HK-2 (cell line): ENCODE results near the gene CTDNEP1.
"Not testable (repeated sequence)": the region's sequence is repeated elsewhere in the genome, so short reads cannot be mapped to it uniquely, and the experiment has no call there.

Experiments
- DNase-seq: peaks from one replicate; pipeline ENCODE4 v3.0.0-alpha.2; 2018; ENCODE audit not compliant: unreplicated experiment

The CTDNEP1 gene

DNA sequence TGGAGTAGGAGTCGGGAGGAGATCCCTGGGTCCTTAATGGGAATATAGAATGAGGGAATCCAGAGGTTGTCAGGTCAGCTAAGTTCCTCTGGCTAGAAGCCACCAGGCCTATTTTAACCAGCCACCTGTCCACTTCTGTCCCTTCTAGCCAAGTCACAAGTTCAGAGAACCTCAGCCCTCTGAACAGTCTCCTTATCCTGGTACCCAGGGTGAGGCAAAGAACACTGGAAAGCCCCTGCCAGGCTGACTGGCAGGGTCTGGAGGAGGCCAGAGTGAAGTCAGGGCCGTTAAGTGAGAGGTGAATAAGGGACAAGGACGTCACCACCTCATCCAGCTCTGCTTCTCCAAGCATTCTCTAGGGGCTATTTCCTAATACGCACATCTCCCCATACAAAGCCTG, 2.7 kb downstream of the CTDNEP1 start:
- DNase-seq: no peak

DNA sequence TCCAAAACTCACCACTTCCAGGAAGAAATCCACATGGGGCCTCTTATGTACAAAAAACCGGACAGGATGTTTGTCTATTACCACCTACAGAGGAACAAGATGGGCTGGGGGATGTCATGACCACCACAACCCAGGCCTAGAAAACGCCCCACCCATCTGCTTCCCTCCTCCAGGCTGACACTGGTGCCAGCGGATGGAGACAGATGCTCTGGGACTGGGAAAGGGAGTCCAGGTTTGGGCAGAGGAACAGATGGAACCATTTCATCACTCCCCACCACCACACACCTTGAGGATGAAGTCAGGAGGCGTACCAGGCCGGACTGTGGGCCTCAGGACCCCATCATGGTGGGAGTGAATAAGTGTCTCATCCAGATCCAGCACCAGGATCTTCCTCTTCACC, 4.8 kb downstream of the CTDNEP1 start:
- no peak for DNase-seq

- DNase-seq: not testable (repeated sequence)
Measured at GRCh38 chr17:7243838-7244237, 7.7 kb downstream of the CTDNEP1 start.

DNA sequence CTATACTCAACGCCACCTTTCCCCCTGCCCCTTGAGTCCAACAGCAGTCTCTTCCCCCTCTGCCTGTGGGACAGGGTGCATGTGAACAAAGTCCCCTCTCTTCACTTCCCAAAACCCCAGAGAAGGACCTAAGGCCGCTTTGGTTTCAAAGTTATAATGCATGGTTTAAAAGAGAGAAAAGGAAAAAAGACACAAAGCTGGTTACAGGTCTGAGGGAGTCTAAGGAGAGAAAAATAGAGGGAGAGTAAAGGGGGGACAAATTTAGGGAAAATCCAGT, 8.1 kb downstream of the CTDNEP1 start:
- DNase-seq: no peak

DNA sequence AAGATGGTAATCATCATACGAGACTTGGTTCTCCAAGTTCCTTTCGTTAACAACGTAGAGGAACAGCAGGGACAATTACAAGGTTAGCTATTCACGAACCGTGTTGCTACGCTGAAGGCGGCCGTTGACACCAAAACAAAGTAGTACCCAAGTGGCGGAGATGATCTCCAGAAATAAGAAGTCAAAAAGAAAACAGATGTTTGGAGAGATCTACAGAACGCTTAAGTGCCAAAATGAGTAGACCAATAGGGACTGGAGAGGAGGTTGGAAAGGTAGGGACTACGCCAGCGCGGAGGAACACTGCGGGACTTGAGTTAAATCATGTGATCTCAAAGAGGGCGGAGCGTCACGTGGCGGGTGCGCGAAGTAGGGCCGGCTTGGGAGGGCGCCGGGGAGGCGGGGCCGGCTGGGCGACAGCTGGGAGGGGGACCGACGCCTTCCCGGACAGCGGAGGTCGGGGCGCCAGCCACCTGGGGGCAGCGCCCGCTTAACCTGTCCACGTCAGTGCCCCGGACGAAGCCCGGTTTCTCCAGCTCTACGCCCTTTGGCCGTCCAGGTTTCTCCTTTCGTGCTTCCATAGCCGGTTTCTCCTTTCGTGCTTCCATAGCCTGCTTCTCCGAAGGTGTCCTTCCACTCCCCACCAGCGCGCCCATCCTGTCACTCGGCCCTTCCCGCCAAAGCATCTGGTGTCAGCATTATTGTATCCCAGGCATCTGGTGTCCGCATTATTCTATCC, 8.6 kb downstream of the CTDNEP1 start:
- DNase-seq: peak; percentile 91

GRCh38 chr17:7241783-7242716, 9.5 kb downstream of the CTDNEP1 start, which contains the start of gene GABARAP:
Gene GABARAP, minus strand, starts transcription at chr17:7242449. Its CDS starts 119 bp downstream, at chr17:7242330.
- peak; percentile 92 for DNase-seq

DNA sequence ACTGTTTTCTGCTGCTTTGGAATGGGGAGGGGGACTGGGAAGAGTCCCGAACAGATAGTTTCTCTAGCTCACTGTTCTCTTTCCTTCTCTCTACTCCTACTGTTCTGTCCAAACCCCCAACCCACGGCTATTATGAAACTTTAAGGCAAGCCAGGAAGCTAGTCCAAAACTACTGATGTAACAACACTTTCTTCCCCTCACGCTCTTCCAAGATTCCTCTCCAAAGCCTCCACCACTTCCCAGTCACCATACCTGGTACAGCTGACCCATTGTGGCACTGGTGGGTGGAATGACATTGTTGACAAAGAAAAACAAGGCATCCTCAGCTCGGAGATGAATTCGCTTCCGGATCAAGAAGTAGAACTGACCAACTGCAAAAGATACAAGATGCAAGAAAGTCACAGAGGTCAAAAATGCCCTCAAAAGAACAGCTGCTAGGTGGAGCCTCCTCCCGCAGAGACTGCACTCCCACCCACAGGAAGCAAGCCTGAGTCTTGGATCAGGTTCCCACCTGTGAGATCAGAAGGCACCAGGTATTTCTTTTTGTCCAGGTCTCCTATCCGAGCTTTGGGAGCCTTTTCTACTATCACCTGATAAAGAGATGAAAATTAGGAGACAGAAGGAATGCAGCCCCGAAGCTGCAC, 10.3 kb downstream of the CTDNEP1 start:
- DNase-seq: no peak

GRCh38 chr17:7240375-7240774, 11.2 kb downstream of the CTDNEP1 start:
- DNase-seq: no peak

DNA sequence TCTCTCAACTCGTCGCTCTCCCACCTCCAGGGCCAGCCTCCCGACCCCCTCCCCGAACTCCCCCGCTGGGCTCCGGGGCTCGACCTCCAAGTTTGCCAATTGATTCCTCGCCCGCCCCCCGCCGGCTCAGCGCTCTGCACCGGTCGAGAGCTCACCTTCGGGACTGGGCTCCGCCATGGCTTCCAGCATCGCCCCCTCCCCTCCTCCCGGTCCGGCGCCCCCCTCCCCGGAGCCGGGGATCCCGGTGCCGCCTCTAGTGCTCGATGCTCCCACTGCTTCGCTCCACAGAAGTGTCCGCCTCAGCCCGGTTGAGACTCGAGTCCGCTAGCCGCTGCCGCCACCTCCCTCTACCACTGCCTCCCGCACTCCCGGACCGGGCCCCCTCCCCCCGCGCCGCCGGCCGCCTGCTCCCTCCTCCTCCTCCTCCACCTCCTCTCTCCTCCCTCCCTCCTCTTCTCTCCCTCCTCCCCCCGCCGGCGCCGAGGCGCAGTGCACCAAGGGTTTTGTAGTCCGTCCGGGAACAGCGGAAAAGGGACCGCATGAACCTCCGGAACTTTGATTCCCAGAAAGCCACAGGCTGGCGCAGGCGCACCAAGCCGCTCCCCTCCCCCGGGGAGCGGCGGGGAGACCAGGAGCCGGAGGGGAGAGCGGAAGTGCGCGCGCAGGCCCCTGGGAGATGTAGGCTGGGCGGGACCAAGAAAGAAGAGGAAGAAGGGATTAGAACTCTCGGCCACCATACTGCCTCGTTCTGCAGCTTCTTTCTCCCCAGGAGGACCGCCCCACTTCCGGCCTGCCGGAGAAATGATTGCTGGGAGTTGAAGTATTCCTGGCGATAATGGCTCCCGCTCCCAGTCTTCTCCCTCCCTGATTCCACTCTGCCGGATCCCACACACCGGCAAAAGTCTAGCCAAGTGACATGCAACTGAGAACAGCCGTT, 12.2 kb downstream of the CTDNEP1 start, which contains the start of gene PHF23:
Gene PHF23, minus strand, starts transcription at position 367 of the 937 bp plus-strand sequence. Its CDS starts 178 bp downstream, at position 189.
- peak; percentile 99 for DNase-seq

DNA sequence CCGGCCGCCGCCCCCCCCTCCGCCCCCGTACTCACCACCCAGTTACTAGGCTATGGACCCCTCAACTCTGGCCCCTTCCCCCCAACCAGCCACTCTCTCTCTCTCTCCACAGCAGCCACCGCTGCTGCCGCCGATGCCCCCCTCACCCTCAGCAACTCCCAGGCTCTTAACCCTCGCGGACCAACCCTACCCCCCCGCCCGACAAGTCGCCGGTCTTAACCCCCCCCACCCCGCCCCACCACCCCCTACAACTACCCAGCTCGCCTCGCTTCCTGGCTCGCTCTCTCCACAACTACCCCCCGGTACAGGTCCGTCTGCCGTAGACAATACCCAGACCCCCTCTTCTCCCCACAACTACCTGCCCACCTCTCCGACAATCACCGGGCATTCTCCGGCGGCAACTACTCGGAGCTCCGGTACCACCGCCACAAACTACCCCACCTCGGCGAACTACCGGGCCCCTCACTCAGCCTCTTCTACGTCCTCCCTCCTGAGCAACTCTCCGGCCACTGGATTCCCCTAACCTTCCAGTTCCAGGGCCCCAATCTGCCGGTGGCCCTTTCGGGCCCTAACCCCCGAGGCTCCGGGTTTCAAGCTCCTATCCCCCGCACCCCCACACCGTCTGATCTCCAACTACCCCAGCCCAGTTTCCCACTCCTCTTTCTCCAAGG, 13.0 kb downstream of the CTDNEP1 start:
- peak; percentile 53 for DNase-seq

DNA sequence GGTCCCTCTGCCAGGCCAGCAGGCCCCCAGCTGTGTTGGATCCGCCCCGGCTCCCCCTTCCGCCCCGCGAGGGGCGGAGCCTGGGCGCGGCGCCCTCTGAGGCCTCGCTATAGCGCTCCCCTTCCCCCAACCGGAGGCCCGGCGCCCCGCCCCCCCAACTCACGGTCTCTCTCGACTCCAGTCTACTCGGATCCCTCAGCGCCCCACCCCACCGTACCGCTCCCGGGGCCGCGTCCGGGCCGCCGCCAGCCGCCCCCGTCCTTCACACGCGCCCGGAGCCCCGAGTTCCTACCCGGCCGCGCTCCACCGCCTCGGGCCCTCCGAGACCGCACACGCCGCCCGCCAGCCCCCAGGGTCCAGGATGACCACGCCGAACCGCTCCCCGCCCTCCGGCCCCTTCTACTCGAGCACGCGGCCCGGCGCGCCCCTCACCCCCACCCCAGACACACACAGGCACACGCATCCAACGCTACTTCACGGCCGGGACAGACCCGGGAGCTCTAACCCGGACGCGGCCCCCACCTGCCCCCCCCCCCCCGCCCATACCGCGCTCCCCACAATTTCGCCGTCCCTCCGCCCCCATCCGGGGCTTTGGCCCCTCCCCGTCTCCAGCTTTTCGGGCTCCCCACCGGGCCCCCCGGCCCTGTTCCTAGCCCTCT, 13.6 kb downstream of the CTDNEP1 start:
- DNase-seq: peak; percentile 77

- DNase-seq: no peak
Measured at GRCh38 chr17:7237266-7237760, 14.2 kb downstream of the CTDNEP1 start.

DNA sequence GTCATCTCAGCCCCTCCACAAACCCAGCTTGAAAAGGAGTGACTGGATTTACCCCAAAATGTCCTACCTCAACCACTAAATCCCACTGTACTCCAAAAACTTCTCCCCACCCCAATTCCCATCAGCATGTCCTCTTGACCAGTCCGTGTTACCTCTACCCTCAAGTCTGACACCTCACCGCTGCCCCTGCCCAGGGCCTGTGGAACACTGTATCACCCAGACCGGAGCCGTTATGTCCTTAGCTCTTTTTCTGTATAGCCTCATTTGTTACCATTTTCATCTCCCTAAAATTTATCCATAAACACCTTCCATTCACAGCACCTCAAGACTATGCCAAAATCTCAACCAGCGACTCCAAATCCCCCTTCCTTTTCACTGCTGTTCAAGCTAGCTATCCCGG, 14.7 kb downstream of the CTDNEP1 start:
- DNase-seq: no peak

DNA sequence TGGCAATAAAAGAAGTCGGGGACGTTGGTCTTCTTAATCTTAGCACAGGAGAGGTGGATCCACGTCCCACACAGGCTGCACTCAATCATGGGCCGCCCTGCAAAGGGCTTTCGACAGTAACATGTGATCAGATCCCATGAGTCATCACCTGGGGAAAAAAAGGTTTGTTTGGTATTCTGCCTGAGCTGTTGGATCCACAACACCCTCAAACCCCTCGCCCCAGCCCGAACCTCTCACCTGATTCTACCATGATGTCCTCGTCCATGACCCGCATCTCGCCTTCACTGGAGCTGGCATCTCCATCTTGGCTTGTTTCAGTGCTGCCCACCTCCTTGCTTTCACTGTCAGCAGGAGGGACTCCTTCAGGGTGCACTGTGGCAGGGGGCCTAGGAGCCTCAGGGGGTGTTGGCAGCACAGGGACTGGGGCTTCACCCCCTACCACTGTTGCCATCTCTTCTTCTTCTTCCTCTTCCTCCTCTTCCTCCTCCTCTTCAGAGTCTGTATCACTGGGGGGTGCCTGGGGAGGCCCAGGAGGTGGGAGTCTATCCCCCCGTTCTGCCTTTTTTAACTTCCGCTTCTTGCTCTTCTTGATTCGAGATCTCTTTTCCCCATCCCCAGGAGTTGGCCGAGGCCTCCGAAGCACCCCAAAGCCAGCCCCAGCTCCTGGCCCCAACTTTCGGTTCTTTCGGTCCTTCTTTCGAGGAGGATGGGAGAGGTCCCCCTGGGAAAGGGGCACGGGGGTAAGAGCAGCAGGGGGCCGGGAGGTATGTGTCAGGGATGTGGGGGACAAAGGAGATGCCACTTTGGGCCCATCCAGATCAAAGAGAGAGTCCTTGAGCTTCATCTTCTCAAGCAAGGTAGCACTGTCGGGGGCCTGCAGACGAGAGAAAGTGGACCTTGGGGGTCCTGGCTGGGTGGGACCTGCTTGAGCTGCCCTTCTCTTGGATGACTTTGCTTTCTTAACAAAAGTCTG, 15.6 kb downstream of the CTDNEP1 start:
- no peak for DNase-seq

- peak; percentile 96 for DNase-seq
Measured at GRCh38 chr17:7234083-7234951, 17.2 kb downstream of the CTDNEP1 start, which contains the start of gene DVL2. Gene DVL2, minus strand, starts transcription at chr17:7234517. Its CDS starts 255 bp downstream, at chr17:7234262.

GRCh38 chr17:7233701-7234082, 17.8 kb downstream of the CTDNEP1 start:
- DNase-seq: no peak

DNA sequence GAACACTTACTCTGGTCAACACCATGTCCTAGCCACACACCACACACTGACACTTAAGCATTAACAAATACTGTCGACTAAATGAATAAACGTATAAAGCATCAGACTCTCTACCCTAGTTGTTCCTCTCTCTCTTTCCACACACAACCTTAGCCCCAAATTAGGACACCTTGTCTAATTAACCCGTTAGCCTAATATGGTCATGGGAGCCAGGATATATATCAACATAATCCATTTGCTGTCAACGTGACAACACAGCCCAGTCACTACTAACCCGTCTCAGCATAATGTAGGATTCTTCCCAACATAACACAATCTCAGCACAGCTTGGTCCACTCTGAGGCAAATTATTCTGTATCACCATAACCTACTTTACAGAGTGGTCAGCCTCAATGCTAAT, 19.4 kb downstream of the CTDNEP1 start:
- no peak for DNase-seq

DNA sequence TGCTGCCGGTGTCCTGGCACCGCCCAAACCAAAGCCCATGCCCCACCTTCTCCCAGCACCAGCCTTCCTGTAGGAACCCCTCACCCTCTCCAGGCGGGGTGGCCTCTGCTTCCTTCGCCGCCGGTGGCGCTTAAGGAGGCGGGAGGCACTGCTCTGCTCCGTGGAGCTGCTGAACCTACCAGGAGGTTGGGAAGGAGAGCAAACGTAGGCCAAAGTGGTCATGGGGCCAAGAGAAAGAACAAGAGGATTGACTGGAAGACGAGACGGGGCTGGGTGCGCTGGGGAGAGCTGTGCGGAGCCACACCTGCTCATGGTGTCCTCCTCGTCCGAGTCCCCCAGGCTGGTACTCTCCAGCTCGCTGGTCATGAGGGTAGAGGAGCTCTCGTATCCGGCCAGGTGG, 22.0 kb downstream of the CTDNEP1 start:
- no peak for DNase-seq
